HEK293 (cell line): Measurements from ENCODE around the gene SRI.

Source experiments
- ATF2 ChIP-seq: fragments of 450-650 bp; formaldehyde crosslinking; IDR thresholded peaks from 2 replicates; pipeline ENCODE4 v1.5.1; 2016; ENCODE audit warnings: missing biosample characterization, missing genetic modification characterization, low read depth
- CTCF ChIP-seq: fragments of 450-650 bp; formaldehyde crosslinking; IDR thresholded peaks from 2 replicates; pipeline ENCODE4 v1.5.1; 2016; ENCODE audit warnings: missing biosample characterization, missing genetic modification characterization
- YY1 ChIP-seq: fragments of 450-650 bp; formaldehyde crosslinking; IDR thresholded peaks from 2 replicates; pipeline ENCODE4 v1.5.1; 2018; ENCODE audit warnings: missing biosample characterization, missing genetic modification characterization
- ZBTB44 ChIP-seq: fragments of 450-650 bp; IDR thresholded peaks from 2 replicates; pipeline ENCODE4 v1.5.1; 2018; ENCODE audit warnings: missing biosample characterization, mild to moderate bottlenecking, missing genetic modification characterization
- ZNF140 ChIP-seq: fragments of 450-650 bp; formaldehyde crosslinking; IDR thresholded peaks from 2 replicates; pipeline ENCODE4 v1.5.1; 2016; ENCODE audit warnings: missing biosample characterization, missing genetic modification characterization
- ZNF155 ChIP-seq: fragments of 450-650 bp; formaldehyde crosslinking; IDR thresholded peaks from 2 replicates; pipeline ENCODE4 v1.5.1; 2016; ENCODE audit warnings: missing biosample characterization, missing genetic modification characterization
- ZNF274 ChIP-seq, 2 experiments: fragments of 200-500 bp in 1 of 2; fragments of 450-650 bp in 1 of 2; sonication (Bioruptor generic) in 1 of 2; formaldehyde crosslinking in 1 of 2; IDR thresholded peaks; 2 replicates each; pipeline versions ENCODE4 v1.5.1 to v1.6.1; 2014 to 2016; ENCODE audit warnings: borderline replicate concordance in 1 of 2, inconsistent platforms in 1 of 2, low read length in 1 of 2, missing biosample characterization in 1 of 2, missing genetic modification characterization in 1 of 2
- ZNF341 ChIP-seq: fragments of 450-650 bp; formaldehyde crosslinking; IDR thresholded peaks from 2 replicates; pipeline ENCODE4; 2016; ENCODE audit warnings: low read depth, missing biosample characterization, missing genetic modification characterization
- ZNF391 ChIP-seq: fragments of 450-650 bp; formaldehyde crosslinking; IDR thresholded peaks from 2 replicates; pipeline ENCODE4 v1.5.1; 2016; ENCODE audit warnings: low read depth, missing biosample characterization, missing genetic modification characterization, borderline replicate concordance
- ZNF518A ChIP-seq: fragments of 450-650 bp; formaldehyde crosslinking; conservative IDR thresholded peaks from 2 replicates; pipeline ENCODE4 v1.5.1; 2016; ENCODE audit warnings: low read depth, missing biosample characterization, missing genetic modification characterization
- ZNF654 ChIP-seq: fragments of 450-650 bp; formaldehyde crosslinking; IDR thresholded peaks from 2 replicates; pipeline ENCODE4 v1.5.1; 2016; ENCODE audit warnings: low read depth, missing biosample characterization, missing genetic modification characterization
- ZNF768 ChIP-seq: fragments of 450-650 bp; formaldehyde crosslinking; IDR thresholded peaks from 2 replicates; pipeline ENCODE4 v1.5.1; 2018; ENCODE audit warnings: missing biosample characterization, mild to moderate bottlenecking, missing genetic modification characterization
- TF ChIP-seq, protein P1 (sequence below): fragments of 450-650 bp; formaldehyde crosslinking; IDR thresholded peaks from 2 replicates; pipeline ENCODE4 v1.5.1; 2016; ENCODE audit warnings: missing biosample characterization, missing genetic modification characterization, low read depth
- TF ChIP-seq, protein P2 (sequence below): sonication (generic); formaldehyde crosslinking; IDR thresholded peaks from 2 replicates; pipeline ENCODE4 v1.8.1; 2022; ENCODE audit warnings: mild to moderate bottlenecking, moderate library complexity, missing genetic modification reagents

GRCh38 chr7:88202278-88202677 lies 17.6 kb downstream of the SRI start:
- TF ChIP-seq ZNF518A (no peak), ZNF391 (tag by site-specific recombination) (no peak), ZNF341 (no peak), ZNF155 (tag by site-specific recombination) (no peak), ZNF274 (IDR thresholded peaks at IDR 0.05; ENCODE audit: low read length) (no peak), ZNF274 (tag by site-specific recombination; IDR thresholded peaks at IDR 0.05; ENCODE audit: borderline replicate concordance) (no peak), CTCF (tag by site-specific recombination) (no peak), ZBTB44 (tag by site-specific recombination) (no peak), YY1 (tag by site-specific recombination) (no peak), ZNF140 (tag by site-specific recombination) (no peak), ZNF654 (tag by site-specific recombination) (no peak), ZNF768 (tag by site-specific recombination) (no peak), ATF2 (tag by site-specific recombination) (no peak)
- TF ChIP-seq, protein P1, sequence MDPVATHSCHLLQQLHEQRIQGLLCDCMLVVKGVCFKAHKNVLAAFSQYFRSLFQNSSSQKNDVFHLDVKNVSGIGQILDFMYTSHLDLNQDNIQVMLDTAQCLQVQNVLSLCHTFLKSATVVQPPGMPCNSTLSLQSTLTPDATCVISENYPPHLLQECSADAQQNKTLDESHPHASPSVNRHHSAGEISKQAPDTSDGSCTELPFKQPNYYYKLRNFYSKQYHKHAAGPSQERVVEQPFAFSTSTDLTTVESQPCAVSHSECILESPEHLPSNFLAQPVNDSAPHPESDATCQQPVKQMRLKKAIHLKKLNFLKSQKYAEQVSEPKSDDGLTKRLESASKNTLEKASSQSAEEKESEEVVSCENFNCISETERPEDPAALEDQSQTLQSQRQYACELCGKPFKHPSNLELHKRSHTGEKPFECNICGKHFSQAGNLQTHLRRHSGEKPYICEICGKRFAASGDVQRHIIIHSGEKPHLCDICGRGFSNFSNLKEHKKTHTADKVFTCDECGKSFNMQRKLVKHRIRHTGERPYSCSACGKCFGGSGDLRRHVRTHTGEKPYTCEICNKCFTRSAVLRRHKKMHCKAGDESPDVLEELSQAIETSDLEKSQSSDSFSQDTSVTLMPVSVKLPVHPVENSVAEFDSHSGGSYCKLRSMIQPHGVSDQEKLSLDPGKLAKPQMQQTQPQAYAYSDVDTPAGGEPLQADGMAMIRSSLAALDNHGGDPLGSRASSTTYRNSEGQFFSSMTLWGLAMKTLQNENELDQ (tag by site-specific recombination): no peak
- TF ChIP-seq, protein P2, sequence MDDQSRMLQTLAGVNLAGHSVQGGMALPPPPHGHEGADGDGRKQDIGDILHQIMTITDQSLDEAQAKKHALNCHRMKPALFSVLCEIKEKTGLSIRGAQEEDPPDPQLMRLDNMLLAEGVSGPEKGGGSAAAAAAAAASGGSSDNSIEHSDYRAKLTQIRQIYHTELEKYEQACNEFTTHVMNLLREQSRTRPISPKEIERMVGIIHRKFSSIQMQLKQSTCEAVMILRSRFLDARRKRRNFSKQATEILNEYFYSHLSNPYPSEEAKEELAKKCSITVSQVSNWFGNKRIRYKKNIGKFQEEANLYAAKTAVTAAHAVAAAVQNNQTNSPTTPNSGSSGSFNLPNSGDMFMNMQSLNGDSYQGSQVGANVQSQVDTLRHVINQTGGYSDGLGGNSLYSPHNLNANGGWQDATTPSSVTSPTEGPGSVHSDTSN (CRISPR knock-in tag): no peak
